Measurements from ENCODE around the gene SH3D19.
"Not testable (repeated sequence)": the region's sequence is repeated elsewhere in the genome, so short reads cannot be mapped to it uniquely, and the experiment has no call there.

SH3D19 gene

DNA sequence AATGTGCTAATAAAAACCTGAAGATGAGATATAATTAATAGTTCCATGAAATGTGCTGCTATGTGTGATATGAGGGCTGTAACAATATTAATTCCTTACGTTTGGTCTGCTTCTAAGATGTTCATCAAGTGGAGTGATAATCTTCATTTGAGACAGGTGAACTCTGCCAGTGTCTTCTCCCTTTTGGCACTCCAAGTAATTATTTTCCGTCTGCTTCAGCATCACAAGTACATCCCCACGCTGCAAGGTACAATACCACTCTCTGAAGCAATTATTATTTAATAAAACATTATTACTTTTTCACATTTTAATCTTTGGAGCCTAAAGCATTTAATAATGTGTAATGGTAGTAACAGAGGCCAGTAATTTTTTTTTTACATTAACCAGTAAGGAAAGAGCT is 181.6 kb downstream of the SH3D19 start:
- DNase-seq = no peak

DNA sequence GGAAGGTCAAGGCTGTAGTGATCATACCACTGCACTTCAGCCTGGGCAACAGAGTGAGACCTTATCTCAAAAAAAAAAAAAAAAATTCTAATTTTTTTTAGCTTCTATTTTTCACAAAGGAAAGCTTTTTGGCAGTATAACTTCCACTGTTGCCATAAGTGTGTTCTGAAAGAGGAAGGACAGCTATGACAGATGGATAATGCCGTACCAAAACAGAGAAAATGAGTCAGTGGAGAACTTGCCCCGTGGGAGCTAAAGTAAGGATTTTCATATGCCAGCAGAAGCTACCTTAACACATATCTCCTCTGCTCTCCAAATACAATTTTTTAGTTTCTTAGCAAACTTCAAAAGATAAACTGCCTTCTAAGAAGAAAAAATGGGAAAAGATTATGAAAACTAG is 182.2 kb downstream of the SH3D19 start:
- no peak for DNase-seq

GRCh38 chr4:151142758-151143157 is 182.6 kb downstream of the SH3D19 start:
- DNase-seq = no peak

- no peak for DNase-seq
Observed at GRCh38 chr4:151139814-151140213, 185.6 kb downstream of the SH3D19 start.

GRCh38 chr4:151136048-151136447 is 189.4 kb downstream of the SH3D19 start:
- not testable (repeated sequence) for DNase-seq

GRCh38 chr4:151133311-151133710 is 192.1 kb downstream of the SH3D19 start:
- DNase-seq = no peak

- no peak for DNase-seq
Observed at GRCh38 chr4:151129796-151130195, 195.6 kb downstream of the SH3D19 start.

DNA sequence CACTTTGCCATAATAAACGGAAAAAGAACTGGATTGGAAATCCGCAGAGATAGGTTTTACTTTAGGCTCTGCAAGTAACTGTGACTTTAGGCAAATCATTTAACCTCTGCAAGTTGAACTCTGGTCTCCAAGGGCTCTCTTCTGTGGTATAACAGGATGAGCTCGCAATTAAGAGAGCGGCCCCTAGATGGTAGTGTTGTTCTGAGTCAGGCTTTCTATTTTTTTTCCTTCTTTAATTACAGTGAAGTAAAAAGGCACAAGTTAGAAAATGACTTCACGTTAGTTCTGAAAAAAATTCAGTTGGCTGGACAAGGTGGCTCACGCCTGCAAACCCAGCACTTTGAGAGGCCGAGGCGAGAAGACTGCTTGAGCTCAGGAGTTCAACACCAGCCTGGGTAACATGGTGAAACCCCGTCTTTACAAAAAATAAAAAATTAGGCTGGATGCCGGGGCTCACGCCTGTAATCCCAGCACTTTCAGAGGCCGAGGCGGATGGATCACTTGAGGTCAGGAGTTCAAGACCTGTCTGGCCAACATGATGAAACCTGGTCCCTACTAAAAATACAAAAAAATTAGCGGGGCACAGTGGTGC is 207.9 kb downstream of the SH3D19 start:
- peak; percentile 67 for DNase-seq

- no peak for DNase-seq
Observed at GRCh38 chr4:151114986-151115385, 210.4 kb downstream of the SH3D19 start.

DNA sequence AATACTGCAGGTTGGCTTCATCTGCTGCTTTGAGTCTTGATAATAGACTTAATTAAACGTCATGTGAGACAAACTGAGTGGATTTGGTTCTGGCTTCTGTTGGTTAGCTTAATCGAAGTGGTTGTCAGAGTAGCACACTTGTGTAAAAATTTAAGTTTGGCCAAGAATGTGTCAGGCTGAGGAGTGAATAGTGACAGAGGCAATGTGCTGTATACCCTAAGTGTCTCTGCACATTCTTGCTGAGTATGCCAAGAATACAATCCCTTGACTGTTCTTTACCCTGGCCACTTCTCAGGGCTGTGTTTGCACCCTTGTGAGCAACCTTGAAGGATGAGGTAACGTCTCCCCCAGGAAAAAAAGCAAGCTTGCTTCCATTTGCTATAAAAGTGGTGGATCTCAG is 211.1 kb downstream of the SH3D19 start:
- DNase-seq = no peak

DNA sequence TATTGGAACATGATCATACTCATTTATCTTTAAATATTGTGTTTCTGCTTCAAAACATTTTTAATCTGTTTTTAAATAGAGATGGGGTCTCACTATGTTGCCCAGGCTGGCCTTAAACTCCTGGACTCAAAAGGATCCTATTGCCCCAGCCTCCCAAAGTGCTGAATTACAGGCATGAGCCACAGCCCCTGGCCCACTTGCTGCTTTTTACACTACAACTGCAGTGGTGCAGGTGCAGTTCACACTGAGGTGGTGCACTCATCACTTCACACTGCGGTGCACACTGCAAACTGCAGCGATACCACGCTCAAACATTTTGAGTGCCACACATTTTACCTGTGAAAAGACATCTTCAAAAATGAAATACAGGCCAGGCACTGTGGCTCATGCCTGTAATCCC is 215.2 kb downstream of the SH3D19 start:
- no peak for DNase-seq

DNA sequence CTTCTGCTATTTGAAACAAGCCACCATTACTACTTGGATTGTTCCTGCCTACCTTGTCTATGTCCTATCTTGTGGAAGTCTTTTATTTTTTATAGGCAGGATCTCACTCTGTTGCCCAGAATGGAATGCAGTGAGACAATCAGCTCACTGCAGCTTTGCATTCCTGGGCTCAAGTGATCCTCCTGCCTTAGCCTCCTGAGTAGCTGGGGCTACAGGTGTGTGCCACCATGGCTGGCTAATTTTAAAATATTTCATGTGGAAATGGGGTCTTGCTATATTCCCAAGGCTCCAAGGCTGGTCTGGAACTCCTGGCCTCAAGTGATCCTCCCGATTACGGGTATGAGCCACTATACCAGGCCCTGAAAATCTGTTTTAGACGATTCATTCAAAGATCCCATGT is 218.3 kb downstream of the SH3D19 start:
- DNase-seq = no peak

- DNase-seq = no peak
Observed at GRCh38 chr4:151105454-151106032, 219.9 kb downstream of the SH3D19 start.

DNA sequence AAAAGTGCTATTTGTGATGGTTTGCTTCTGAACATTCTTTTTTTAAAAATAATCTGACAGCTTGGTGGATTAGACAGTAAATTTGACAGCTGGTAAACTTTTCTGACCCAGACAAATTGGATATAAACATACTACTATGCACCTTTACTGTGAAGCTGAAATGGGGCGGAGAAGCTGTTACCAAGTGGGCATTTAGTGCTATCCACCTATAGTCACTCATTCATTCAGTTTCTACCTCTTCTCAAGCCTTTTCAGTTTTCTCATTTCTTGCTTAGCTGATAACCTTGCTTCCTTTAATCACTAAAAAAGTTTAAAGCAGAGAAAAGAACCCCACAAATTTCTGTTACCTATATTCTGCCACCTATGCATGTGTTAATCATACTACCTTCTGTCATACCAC is 220.8 kb downstream of the SH3D19 start:
- DNase-seq = no peak

GRCh38 chr4:151103758-151104157 is 221.6 kb downstream of the SH3D19 start:
- DNase-seq = no peak

GRCh38 chr4:151100531-151100930 is 224.9 kb downstream of the SH3D19 start:
- DNase-seq = no peak

- no peak for DNase-seq
Observed at GRCh38 chr4:151099976-151100417, 225.4 kb downstream of the SH3D19 start.

GRCh38 chr4:151099229-151099975 is 226.0 kb downstream of the SH3D19 start, which contains the start of gene RPS3A:
RPS3A (plus strand) TSS chr4:151099628; CDS start chr4:151099653, 25 bp downstream.
- peak; percentile 99 for DNase-seq

DNA sequence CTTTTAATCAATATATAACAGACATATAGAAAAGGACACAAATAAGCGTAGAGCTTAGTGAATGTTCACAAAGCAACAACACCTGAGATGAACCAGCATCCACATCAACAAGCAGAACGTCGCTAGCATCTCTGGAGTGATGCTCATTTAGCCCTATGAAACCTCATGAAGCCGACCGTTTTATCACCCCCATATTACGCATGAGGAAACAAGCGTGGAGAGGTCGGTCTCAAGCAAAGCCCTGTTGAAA is 226.5 kb downstream of the SH3D19 start:
- no peak for DNase-seq

GRCh38 chr4:151097759-151098158 is 227.6 kb downstream of the SH3D19 start:
- no peak for DNase-seq

DNA sequence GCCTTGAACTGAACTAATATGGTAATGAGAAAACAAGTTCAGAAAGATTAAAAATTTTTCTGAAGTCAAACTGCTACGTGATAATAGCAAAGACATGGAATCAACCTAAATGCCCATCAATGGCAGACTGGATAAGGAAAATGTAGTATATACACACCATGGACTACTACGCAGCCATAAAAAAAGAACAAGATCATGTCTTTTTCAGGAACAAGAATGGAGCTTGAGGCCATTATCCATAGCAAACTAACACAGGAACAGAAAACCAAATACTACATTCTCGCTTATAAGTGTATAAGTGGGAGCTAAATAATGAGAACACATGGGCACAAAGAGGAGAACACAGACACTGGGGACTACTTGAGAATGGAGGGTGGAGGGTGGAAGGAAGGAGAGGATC is 230.3 kb downstream of the SH3D19 start:
- DNase-seq = no peak

- DNase-seq = no peak
Observed at GRCh38 chr4:151094290-151094751, 231.1 kb downstream of the SH3D19 start.

DNA sequence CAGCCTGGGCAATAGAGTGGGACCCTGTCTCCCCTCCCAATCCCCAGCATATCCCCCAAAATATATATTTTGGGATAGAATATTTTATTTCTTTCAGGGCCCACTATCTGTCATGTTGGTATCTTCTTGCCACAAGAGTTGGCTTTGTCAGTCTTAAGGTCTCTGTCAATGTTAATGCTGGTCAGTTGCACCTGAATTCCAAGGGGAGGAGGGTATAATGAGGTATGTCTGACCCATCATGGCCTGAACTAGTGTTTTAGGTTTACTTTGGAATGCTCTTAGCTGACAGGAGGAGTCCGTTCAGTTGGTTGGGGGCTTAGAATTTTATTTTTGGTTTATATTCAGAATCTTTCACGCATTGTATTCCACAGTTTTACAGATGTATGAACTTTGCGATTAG is 232.2 kb downstream of the SH3D19 start:
- DNase-seq = no peak

DNA sequence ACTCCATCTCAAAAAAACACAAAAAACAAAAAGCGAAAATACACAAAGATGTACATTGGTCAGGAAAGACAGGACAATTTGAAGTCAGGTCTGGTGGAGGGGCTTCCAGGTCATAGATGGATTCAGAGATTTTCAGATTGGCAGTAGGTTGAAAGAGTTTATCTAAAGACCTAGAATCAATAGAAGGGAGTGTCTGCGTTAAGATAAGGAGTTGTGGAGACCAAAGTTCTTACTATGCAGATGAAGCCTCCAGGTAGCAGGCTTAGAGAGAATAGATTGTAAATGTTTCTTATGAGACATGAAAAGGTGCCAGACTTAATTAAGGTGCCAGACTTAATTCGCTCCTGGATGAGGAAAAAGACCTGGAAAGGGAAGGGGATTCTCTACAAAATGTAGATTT is 232.9 kb downstream of the SH3D19 start:
- DNase-seq = no peak

GRCh38 chr4:151091047-151091446 is 234.4 kb downstream of the SH3D19 start:
- no peak for DNase-seq

All from right forelimb (tissue), 1 donor.